GM10266 (cell line): ENCODE results near the gene LYPD6B.

Source experiments
- DNase-seq: peaks from one replicate; pipeline ENCODE4 v3.0.0; 2012; ENCODE audit errors: extremely low spot score
- TF ChIP-seq, protein P1 (sequence below): IDR thresholded peaks from 2 replicates; pipeline ENCODE4 v1.5.1; 2012; ENCODE audit warnings: mild to moderate bottlenecking, low read depth; ENCODE audit not compliant: control insufficient read depth, insufficient read depth; ENCODE audit errors: missing control alignments

The LYPD6B gene

DNA sequence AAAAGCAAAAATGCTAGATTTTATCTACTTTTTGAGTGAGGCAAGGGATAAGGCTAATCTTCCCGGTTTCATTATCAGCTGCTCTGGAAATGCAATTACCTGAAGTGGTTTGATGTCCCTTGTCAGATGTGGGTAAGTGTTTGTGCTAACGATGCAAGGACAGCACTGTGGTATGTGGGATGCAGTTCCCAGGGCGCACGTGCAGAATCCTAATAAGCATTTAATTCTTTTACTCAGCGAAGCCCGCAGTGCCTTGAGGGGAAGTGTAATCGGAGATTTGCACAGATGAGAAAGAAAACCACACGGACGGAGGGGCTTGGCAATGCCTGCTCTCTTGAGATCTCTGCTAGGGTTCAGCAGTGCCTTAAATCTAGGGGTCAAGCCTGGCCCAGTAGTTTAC lies 183.4 kb downstream of the LYPD6B start:
- DNase-seq = no peak
- TF ChIP-seq, protein P1, sequence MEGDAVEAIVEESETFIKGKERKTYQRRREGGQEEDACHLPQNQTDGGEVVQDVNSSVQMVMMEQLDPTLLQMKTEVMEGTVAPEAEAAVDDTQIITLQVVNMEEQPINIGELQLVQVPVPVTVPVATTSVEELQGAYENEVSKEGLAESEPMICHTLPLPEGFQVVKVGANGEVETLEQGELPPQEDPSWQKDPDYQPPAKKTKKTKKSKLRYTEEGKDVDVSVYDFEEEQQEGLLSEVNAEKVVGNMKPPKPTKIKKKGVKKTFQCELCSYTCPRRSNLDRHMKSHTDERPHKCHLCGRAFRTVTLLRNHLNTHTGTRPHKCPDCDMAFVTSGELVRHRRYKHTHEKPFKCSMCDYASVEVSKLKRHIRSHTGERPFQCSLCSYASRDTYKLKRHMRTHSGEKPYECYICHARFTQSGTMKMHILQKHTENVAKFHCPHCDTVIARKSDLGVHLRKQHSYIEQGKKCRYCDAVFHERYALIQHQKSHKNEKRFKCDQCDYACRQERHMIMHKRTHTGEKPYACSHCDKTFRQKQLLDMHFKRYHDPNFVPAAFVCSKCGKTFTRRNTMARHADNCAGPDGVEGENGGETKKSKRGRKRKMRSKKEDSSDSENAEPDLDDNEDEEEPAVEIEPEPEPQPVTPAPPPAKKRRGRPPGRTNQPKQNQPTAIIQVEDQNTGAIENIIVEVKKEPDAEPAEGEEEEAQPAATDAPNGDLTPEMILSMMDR = no peak

DNA sequence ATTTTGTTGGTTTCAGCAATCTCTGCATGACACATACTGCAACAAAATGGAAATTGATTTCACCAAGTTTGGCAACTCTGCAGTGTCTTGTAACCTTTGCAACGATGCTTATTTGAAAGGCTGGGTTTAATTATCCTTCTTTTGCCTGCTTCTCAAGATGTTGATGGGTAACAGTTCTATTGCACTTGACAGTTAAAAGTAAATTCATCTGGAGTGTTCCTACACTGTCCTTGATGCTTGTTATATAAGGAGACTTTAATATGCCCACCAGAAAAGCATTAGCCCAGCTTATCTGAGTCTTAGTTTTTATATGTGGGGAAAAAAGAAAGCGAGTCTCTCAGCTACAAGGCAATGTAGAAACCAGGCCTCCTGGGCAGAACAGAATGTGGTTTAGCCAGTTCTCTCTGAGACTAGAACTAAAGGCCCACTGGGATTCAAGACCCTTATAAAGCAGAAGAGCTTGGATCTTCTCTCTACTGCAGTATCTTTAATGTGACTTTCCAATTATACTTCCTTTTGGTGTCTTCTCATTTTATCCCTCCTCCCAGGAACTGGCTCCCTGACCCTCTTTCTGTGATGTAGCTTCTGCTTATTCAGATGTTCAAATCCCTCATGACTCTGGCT lies 185.1 kb downstream of the LYPD6B start:
- no peak for DNase-seq
- TF ChIP-seq, protein P1 = no peak

DNA sequence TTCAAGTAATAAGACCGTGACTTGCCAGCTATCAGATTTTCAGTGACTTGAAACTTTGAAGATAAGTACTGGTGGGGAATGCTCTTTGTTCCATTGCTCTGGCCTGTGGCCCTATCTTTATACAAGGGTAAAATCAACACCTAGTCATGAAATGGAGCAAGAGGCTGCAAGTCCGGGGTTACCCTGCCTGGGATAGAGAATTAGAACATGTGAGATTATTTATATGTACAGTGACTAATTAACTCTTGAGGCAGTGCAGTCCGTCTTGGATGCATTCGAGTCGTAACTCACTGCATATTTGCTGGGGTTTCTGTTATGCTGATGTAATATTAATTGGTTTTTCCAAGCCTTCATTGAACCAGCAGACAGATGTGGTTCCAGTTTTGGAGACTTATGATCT lies 186.0 kb downstream of the LYPD6B start:
- TF ChIP-seq, protein P1 = no peak
- no peak for DNase-seq

DNA sequence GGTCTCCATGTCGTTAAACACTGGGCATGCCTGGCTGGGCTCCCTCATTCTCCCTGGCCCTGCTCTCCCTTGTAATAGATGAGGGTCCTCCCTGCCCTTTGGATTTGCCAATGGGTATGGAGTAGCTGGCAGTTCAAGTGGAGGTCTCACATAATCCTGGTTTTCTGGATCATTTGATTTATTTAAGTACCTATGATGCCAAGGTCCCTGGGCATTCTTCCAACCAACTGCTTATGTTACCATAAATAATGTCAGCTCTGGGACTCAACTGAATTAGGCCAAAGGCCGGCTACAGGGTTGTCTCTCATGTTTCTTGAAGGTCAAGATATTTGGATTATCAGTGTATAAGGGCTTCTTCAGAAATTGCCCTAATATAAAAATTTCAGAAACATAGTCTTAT lies 186.9 kb downstream of the LYPD6B start:
- no peak for DNase-seq
- TF ChIP-seq, protein P1 = no peak

DNA sequence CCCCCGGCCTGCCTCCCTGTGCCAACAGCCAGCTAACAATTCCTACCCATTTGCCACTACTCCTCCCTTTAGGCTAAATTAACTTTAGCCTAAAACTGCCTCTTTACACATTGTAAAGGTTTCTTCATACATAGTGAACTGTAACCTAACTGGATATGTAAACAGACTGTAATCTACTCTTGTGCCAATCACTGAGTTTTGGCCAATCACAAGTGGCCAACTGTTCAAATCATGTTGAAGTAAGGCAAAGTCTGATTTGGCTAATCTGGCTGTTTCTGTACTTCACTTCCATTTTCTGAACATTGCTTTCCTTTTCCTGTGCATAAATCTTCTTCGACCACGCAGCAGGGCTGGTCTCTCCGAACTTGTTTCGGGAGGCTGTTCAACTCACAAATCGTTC lies 188.3 kb downstream of the LYPD6B start:
- DNase-seq = no peak
- TF ChIP-seq, protein P1 = no peak

DNA sequence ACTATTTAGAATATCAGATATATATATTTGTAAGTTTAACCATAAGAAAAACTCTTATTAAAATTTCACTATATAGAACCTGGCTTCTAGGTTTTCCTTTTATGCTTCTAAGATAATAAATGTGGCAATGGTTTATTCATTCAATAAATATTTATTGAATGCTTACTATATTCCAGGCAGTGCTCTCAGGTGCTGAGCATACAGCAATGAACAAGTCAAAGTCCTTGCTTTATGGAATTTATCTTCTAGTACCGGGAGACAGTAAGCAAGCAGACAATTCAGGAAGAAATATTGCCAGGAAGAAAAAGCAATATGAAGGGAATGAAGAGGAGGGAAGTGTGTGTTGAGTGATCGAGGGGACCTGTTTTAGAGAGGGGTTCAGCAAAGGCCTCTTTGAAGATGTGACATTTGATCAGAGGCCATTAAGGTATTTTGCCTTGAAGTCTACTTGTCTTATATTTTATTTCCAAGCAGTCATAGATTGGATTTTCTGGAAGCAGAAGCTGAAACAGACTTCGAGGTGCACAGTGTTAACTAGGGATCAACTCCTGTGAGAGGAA lies 197.4 kb downstream of the LYPD6B start:
- TF ChIP-seq, protein P1 = no peak
- DNase-seq = no peak

DNA sequence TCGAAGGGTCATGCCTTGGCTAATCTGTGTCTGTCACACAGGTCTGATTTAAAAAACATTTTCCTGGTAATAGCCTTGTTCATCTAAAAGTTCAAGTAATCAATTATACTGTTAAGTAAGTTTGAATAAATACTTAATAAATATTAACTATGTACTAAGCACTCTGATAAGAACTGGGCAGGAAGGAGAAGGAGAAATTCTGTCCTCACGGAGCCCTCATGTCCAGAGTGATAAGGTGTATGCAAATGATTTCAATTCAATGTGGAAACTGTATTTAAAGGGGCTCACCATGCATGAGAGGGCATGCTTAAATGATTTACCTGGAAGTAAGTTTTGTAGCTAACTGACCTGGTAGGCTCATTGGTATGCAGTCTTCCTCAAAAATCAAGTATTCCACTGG lies 197.9 kb downstream of the LYPD6B start:
- DNase-seq = no peak
- TF ChIP-seq, protein P1 = no peak
